ENCODE results near the gene OR4C5. TPM values are rescaled to one million over a fixed set of nuclear protein-coding genes. Genes with fewer than 3 reads are reported as not detected.

The OR4C5 gene
- total RNA-seq: not detected in 2 replicates

GRCh38 chr11:48366365-48366764 is at the start of gene OR4C5:
Gene OR4C5, minus strand, starts transcription at chr11:48366465. Its CDS starts 0 bp downstream, at chr11:48366465.

GRCh38 chr11:48324620-48325019 is 41.6 kb downstream of the OR4C5 start, which contains the start of gene OR4C3:
Gene OR4C3, plus strand, starts transcription at chr11:48324920. Its CDS starts 102 bp downstream, at chr11:48325022.

Other genes with a start within 250 kb of the OR4C5 start
- not detected in 2 replicates for gene OR4B1, start 149.7 kb downstream of the OR4C5 start, total RNA-seq
- not detected in 2 replicates for gene OR4X2, start 121.4 kb downstream of the OR4C5 start, total RNA-seq
- gene OR4X1, start 102.6 kb downstream of the OR4C5 start, total RNA-seq: not detected in 2 replicates
- not detected in 2 replicates for gene OR4S1, start 60.2 kb downstream of the OR4C5 start, total RNA-seq
- not detected in 2 replicates for gene OR4C3, start 41.5 kb downstream of the OR4C5 start, total RNA-seq
- not detected in 2 replicates for gene OR4A47, start 122.3 kb upstream of the OR4C5 start, total RNA-seq

Data from bronchus fibroblast of lung (primary cell).